HCT116 (cell line): Measurements from ENCODE around the gene ETF1.

Experiments
- CTCF ChIP-seq, 3 experiments: fragments of 200-600 bp in 1 of 3; sonication (generic) in 1 of 3; IDR thresholded peaks in 2 of 3; conservative IDR thresholded peaks in 1 of 3; 2 replicates each; pipeline ENCODE4 v1.5.1; 2012 to 2017; ENCODE audit warnings: low read depth in 2 of 3, low read length in 2 of 3, antibody characterized with exemption in 1 of 3, borderline replicate concordance in 1 of 3, control low read depth in 1 of 3, mild to moderate bottlenecking in 1 of 3, mixed read lengths in 1 of 3, mixed run types in 1 of 3, moderate library complexity in 1 of 3; ENCODE audit not compliant: insufficient read depth in 1 of 3
- POLR2A ChIP-seq: IDR thresholded peaks from 2 replicates; pipeline ENCODE4 v1.7.0; 2011; ENCODE audit warnings: borderline replicate concordance; ENCODE audit not compliant: insufficient read depth, insufficient read length; ENCODE audit errors: extremely low read depth
- POLR2AphosphoS5 ChIP-seq: IDR thresholded peaks from 2 replicates; pipeline ENCODE4 v1.6.1; 2011; ENCODE audit warnings: mild to moderate bottlenecking, low read depth, low read length, moderate library complexity
- RAD21 ChIP-seq: IDR thresholded peaks from 2 replicates; pipeline ENCODE4 v1.6.1; 2012; ENCODE audit warnings: low read depth, mild to moderate bottlenecking
- REST ChIP-seq: IDR thresholded peaks from 2 replicates; pipeline ENCODE4 v1.6.1; 2012; ENCODE audit warnings: low read depth
- SP1 ChIP-seq: IDR thresholded peaks from 2 replicates; pipeline ENCODE4 v1.6.1; 2012; ENCODE audit warnings: low read depth

GRCh38 chr5:138529812-138530211 lies 13.2 kb downstream of the ETF1 start:
- TF ChIP-seq CTCF (IDR thresholded peaks at IDR 0.05 in 2 of 3, conservative IDR thresholded peaks at IDR 0.05 in 1 of 3; ENCODE audit: borderline replicate concordance in 1 of 3, insufficient read depth in 1 of 3, low read depth in 2 of 3, low read length in 2 of 3) (no peak), REST (no peak), SP1 (no peak), POLR2A (no peak), POLR2AphosphoS5 (no peak), RAD21 (no peak)
